Measurements from ENCODE around the gene TNFAIP8L1.

Gene TNFAIP8L1

GRCh38 chr19:4613254-4613751 lies 26.0 kb upstream of the TNFAIP8L1 start:
- no peak for DNase-seq

DNA sequence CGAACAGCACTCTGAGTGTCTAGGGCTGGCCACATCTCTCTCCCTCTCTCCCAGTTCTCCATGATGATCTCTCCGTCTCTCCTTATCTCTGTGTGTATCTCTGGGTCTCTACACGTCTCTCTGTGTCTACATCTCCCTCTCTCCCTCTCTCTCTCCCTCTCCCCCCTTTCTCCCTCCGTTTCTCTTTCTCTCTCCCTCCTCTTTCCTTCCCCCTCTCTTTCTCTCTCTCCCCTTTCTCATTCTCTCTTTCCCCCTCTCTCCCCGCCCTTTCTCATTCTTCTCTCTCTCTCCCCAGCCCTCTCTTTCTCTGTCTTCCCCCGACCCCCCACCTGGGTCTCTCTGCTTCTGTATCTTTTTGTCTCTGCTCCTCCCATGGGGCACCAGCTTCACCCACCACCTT lies 21.3 kb upstream of the TNFAIP8L1 start:
- no peak for DNase-seq

DNA sequence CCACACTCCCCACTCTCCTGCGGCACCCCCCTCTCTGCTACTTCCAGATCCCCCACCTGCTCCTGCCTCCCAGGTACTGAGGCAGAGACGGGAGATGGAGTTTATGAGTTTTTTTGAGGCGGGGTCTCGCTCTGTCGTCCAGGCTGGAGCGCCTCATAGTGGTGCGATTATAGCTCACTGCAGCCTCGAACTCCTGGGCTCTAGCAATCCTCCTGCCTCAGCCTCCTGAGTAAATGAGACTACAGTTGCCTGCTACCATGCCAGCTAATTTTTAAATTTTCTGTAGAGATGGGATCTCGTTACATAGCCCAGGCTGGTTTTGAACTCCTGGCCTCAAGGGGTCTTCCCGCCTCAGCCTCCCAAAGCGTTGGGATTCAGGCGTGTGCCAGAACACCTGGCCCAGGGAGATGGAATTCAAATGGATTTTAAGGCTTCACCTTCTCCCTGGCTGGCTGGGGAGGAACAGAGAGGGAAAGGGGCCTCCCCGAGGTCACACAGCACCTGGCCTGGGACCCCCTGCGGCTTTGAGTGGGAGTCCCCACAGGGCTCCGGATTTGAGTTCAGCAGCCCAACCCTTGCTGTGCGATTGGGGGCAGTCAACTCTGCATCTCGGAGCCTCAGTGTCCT lies 19.5 kb upstream of the TNFAIP8L1 start:
- no peak for DNase-seq

- DNase-seq: no peak
Measured at GRCh38 chr19:4620675-4621074, 18.6 kb upstream of the TNFAIP8L1 start.

DNA sequence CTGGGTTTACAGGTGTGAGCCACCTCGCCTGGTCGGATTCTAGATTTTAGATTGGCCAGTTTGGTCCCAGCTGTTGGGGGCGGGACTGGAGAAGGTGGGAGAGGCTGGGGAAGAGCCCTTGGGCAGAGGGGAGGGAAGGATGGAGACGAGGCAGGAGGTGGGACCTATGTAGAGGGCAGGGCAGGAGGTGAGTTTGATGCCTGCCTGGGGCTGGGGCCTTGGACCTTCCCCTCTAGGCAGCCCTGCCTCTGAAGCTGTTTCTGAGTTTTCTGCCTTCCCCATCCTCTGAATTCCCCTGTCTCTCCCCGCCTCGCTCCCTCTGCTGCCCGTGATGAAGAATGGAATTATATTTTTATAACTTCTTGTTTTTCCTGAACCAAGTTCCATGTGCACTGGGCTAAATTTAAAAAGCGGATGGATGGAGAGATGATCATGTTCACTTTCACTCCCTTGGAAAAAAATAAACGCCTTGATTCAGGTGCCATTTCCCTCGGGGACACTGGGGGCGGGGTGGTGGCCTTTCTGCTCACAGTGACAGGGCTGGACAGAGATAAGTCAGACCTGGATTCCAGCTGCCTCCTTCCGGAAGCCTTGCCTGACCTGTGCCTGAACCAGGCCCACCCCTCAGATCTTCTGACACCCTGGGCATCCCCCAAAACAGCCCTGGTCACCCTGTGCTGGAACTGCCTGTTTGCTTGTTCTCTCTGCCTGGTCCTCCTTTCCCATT lies 16.5 kb upstream of the TNFAIP8L1 start:
- no peak for DNase-seq

GRCh38 chr19:4624301-4624700 lies 15.0 kb upstream of the TNFAIP8L1 start:
- DNase-seq: no peak

DNA sequence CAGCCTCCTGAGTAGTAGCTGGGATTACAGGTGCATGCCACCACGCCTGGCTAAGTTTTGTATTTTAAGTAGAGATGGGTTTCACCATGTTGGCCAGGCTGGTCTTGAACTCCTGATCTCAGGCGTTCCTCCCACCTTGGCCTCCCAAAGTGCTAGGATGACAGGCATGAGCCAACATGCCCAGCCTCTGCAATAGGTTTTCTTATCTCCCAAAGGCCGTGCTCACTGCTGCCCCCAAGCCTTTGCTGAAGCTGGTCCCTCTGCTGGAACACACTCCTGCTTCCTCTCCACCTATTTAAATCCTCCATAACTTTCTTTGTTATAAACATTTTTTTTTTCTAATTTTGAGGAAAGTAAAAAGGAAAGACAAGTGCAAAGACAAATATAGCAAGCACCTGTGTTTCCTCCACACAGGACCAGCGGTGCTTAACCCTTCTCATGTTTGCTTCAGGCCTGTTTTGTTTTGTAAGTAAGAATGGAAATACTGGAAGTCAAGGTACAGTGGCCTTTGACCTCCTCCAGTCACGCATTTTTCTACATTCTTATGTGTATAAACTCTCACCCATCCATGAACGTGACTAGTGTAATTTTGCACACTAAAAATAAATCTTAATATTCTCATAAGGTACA lies 14.5 kb upstream of the TNFAIP8L1 start:
- DNase-seq: no peak

GRCh38 chr19:4633140-4633967 lies 6.0 kb upstream of the TNFAIP8L1 start:
- DNase-seq: peak; percentile 11

GRCh38 chr19:4635754-4636116 lies 3.6 kb upstream of the TNFAIP8L1 start:
- DNase-seq: no peak

- DNase-seq: peak; percentile 66
Measured at GRCh38 chr19:4636151-4636717, 3.1 kb upstream of the TNFAIP8L1 start.

DNA sequence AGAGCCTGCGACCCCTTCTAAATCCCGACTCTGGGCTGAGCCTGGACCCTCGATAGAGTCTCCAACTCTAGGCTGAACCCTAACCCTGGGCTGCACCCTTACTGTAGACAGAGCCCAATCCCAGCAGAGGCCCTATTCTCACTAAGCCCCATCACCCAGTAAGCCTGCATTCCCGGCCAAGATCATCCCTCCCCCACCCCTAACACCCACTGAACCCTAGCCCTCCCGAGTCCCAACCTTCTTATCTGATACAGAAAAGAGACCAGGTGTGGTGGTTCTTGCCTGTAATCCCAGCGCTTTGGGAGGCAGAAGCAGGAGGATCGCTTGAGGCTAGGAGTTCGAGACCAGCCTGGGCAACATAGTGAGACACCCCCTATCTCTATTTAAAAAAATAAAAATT lies 2.6 kb upstream of the TNFAIP8L1 start:
- DNase-seq: no peak

GRCh38 chr19:4638317-4638716 lies 999 bp upstream of the TNFAIP8L1 start:
- no peak for DNase-seq

DNA sequence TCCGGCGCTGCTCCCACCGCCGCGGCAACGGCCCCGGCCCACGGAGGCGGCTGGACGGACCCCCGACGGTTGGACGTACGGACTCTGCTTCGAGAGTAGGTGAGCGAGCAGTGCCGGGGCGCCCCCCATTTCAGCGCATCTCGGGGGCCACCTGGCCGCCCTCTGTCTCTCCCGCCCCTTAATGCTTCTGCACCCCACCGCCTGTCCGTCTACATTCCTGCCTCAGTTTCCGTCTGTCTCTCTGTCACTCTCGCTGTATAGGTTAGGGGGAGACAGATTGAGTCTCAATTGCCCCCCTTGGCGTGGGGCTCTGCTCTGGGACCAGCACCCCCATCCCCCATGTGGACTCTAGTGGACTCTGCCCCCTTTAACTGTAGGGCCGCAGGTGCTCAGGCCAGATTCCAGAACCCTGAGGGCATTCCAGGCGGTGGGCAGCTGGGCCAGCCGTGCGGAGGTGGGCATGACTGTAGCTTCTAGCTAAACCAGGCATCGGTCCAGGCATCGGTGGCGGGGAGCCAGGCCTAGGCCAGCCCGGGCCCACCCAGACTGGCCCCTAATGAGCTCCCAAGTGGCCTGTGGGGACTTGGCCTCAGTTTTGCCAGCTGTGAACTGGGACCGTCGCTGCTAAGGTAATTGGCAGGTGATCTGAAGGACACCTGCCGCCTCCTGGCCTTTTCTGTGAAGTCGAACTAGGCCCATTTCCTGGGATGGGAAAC lies 373 bp downstream of the TNFAIP8L1 start:
- no peak for DNase-seq

DNA sequence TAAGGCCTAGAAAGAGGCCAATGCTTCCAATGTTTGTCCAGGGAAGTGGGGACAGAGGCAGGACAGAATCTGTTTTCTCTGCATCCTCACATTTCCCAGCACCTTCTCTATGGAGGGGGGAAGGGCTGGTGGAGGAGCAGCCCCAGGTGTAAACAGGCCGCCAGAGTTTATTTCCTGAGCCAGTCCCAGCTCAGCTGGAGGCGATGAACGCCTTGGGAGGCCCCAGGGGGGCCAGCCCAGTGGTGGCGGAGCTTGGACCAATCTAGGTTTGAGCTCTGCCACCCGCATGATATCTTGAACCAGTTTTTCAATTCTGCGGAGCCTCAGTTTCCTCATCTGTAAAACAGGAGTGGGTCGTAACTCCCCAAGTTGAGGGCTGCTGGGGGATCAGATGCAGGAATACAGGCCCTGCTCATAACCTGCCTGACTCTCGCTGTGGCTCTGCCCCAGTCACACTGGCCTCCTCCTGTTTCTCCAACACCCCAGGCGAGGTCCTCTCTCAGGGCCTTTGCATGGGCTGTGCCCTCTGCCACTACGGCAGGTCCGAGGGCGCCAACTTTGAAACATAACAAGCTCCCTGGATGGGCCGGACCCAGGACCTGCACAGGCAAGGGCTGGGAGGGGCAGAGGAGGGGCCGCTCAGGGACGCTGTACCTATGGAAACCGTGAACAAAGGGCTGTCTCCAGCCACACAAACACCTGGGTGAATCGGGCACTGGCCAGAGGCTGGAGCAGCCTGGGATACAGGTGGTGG lies 1.1 kb downstream of the TNFAIP8L1 start:
- no peak for DNase-seq

DNA sequence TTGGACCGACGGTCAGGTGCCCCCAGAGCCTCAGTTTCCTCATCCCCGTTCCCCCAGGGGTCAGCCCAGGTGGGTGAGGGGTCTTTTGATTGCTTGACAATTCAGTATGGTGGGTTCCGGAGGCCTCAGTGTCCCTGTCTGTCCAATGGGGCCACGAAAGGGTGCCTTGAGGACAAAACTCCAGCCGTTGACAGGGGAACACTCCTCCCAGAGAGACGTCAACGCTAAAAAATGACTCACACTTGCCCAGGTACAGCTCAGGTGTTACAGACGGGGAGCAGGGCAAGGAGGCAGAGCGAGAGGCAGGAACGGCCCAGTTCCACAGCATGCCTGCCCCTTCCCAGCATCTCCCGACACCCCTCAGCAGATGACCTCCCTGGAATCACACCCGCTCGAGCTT lies 1.8 kb downstream of the TNFAIP8L1 start:
- DNase-seq: no peak

DNA sequence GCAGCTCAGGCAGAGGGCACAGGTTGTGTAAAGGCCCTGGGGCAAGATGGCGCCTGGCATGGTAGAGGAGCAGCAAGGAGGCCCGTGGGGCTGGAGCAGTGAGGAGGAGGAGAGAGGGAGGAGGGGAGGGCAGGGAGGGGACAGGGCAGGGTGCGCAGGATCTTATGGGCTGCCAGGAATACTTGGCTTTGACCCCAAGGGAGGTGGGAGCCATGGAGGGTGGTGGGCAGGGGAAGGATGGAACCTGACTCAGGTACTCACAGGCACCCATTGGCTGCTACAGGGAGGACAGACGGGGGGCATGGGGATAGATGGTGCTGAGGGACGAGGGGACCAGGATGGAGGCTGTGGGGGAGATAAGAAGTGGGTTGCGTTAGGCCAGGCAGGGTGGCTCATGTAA lies 3.3 kb downstream of the TNFAIP8L1 start:
- DNase-seq: no peak

- DNase-seq: no peak
Measured at GRCh38 chr19:4645718-4646117, 6.4 kb downstream of the TNFAIP8L1 start.

DNA sequence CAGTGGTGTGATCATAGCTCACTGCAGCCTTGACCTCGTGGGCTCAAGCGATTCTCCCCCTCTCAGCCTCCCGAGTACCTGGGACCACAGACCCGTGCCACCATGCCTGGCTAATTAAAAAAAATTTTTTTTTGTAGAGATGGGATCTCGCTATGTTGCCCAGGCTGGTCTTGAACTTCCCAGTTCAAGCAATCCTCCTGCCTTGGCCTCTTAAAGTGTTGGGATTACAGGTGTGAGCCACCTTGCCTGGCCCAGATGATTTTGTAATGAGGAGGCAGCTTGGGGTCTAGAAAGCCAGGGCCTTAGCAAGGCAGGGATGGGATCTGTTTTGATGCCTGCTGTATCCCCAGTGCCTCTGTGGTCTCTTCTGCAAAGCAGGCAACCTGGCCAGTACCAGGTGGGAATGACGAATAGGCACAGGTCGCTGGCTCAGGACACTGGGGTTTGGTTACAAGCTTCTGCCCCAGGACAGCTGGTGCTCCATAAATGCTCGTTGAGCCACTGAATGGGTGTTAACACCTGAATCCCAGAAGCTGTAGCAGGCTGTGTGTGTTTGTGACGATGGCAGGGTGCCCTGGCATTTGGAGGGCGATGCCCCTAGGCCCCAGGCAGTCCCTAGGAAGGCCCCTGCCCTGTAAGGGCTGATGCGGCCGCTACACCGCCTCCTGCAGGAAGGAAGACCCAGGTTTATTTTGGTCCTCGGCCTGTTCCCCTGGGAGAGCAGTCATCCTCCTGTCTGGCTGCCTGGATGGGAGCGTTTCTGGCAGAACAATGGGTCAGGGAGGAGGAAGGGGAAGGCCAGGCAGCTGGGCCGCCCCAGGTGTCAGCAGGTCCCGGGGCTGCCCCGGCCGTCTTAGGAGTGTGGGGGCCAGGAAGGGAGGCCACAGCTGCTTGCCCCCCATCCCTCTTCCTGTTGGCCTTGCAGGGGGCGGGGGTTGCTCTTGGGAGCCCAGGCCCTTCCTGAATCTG lies 8.6 kb downstream of the TNFAIP8L1 start:
- no peak for DNase-seq

GRCh38 chr19:4649392-4650047 lies 10.2 kb downstream of the TNFAIP8L1 start:
- DNase-seq: no peak

DNA sequence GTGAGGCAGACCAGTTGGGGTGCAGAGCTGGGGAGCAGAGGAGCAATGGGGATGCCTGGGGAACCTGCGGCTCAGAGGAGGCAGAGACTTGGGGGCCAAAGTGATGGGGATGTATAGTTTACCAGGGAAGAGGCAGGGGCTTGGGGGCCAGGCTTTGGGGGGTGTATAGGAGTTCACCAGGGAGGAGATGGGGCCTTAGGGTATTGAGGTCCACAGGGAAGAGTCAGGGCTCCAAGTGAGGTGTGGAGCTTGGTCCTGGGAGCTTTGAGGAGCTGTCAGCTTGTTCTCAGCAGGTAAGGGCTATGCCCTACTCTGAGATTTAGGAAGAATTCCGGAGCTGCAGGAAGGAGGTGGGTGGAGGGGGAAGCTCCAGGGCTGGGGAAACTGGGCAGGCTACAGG lies 10.8 kb downstream of the TNFAIP8L1 start:
- DNase-seq: no peak
